ENCODE data around the gene ADGRA1. TPM values are rescaled to one million over a fixed set of nuclear protein-coding genes. Genes with fewer than 3 reads are reported as not detected.

Gene ADGRA1
- total RNA-seq, 1 donor from 2014 or later = 9.1 TPM

DNA sequence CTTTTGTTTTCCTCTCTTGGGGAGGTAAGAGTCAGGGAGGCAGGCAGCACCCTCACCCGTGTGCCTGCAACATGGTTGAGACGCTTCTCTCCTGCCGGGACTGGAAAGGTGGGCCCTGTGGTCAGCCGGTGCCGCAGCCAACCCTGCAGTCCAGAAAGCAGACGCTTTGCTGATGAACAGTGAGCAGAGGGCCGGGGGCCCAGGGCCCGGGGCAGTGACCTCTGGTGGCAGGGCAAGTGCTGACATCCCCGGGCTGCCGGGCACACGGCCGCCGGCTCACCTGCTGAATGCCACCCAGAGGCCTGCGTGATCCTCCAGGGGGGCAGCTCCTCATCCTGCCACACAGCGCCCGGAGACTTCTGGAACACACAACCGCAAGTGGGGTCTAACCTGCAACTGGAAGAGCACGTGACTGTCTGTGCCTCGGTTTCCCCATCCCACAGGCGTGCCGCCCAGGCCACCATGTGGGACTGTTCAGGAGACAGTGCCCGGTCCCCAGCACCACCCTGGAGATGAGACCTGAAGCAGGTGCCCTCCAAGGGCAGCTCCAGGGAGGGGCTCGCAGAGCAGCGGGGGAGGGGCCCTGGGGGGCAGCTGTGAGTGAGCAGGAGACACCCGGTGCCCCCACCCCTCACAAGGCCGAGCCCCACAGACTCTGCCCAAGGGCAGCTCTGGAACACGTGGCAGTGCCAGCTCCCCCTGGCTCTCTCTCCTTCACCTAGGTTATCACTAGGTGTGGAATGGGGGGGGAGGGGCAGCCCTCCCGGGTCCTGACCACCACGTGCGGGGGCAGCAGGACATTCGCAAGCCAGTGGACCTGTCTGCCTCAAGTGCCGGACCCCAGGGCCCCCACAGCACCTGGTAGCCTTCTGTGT lies 2.2 kb upstream of the ADGRA1 start:
- Mint-ChIP-seq H3K27me3 (ENCODE audit: unreplicated experiment) (peaks cover 5% of the 10 kb centered on the region), H3K27ac (ENCODE audit: unreplicated experiment) (no peak overlapping the region), H3K4me3 (ENCODE audit: unreplicated experiment) (no peak overlapping the region), H3K4me1 (ENCODE audit: low read depth, unreplicated experiment) (peaks cover 9% of the 10 kb centered on the region), H3K36me3 (ENCODE audit: unreplicated experiment) (no peaks in the 10 kb centered on the region), H3K9me3 (ENCODE audit: unreplicated experiment) (peaks cover 8% of the 10 kb centered on the region)
- DNase-seq = peak; percentile 13
- TF ChIP-seq, protein P1, sequence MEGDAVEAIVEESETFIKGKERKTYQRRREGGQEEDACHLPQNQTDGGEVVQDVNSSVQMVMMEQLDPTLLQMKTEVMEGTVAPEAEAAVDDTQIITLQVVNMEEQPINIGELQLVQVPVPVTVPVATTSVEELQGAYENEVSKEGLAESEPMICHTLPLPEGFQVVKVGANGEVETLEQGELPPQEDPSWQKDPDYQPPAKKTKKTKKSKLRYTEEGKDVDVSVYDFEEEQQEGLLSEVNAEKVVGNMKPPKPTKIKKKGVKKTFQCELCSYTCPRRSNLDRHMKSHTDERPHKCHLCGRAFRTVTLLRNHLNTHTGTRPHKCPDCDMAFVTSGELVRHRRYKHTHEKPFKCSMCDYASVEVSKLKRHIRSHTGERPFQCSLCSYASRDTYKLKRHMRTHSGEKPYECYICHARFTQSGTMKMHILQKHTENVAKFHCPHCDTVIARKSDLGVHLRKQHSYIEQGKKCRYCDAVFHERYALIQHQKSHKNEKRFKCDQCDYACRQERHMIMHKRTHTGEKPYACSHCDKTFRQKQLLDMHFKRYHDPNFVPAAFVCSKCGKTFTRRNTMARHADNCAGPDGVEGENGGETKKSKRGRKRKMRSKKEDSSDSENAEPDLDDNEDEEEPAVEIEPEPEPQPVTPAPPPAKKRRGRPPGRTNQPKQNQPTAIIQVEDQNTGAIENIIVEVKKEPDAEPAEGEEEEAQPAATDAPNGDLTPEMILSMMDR (IDR thresholded peaks at IDR 0.05; ENCODE audit: partially characterized antibody, unreplicated experiment) = no peak

DNA sequence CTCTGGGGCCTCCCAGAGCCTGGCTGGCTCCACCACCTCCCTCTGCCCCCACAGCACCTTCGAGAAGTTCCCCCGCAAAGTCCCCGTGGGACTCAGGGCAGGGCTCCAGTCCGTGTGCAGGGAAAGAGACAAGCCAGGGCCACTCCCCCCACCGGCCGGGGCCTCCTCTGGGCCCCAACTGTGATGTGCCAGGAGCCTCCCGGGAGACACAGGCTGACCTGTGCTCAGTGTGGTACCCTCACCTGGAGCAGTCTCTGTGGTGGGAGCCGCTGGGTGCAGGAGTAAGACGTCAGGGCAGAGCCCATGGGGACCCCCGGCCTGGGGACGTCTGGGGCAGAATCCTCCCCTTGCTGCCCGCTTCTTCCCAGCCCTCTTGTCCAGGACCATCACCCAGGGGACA lies 1.5 kb upstream of the ADGRA1 start:
- Mint-ChIP-seq H3K4me1 (ENCODE audit: low read depth, unreplicated experiment) (peaks cover 12% of the 10 kb centered on the region), H3K9me3 (ENCODE audit: unreplicated experiment) (peaks cover 7% of the 10 kb centered on the region), H3K27me3 (ENCODE audit: unreplicated experiment) (peaks cover 5% of the 10 kb centered on the region), H3K4me3 (ENCODE audit: unreplicated experiment) (no peak overlapping the region), H3K27ac (ENCODE audit: unreplicated experiment) (no peak overlapping the region), H3K36me3 (ENCODE audit: unreplicated experiment) (no peaks in the 10 kb centered on the region)
- DNase-seq = peak; percentile 17
- TF ChIP-seq, protein P1 (IDR thresholded peaks at IDR 0.05; ENCODE audit: partially characterized antibody, unreplicated experiment) = no peak

DNA sequence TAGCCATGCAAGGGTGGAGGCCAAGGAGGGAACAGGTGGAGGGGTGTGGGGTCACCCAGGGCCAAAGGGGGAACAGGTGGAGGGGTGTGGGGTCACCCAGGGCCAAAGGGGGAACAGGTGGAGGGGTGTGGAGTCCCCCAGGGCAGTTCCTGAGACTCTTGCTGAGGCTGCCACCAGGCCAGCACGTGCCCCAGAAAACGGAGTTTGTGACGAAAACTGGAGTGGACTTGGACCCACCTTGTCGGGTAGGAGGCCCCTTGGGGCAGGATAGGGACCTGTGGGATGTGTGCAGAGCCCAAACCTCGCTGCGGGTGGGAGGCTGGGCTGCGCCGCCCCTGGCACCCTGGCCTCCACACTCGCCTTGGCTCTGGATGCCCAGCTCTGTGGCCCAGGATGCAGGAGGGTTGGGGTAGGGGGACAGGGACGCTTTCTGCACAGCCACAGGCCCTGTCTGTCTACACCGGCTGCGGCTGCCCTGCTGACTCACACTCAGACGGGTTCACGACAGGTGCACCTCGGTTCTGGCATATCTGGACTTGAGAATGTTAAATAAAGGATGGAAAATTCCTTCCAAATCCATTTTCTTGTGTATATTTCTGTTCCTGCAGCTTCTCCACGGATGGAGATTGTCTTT lies 562 bp upstream of the ADGRA1 start:
- H3K4me1 Mint-ChIP-seq (ENCODE audit: low read depth, unreplicated experiment) = peaks cover 13% of the 10 kb centered on the region
- peak; percentile 20 for DNase-seq
- H3K27ac Mint-ChIP-seq (ENCODE audit: unreplicated experiment) = peak overlapping the region; percentile 69
- peaks cover 5% of the 10 kb centered on the region for H3K27me3 Mint-ChIP-seq (ENCODE audit: unreplicated experiment)
- peak overlapping the region; percentile 86 for H3K4me3 Mint-ChIP-seq (ENCODE audit: unreplicated experiment)
- peaks cover 7% of the 10 kb centered on the region for H3K9me3 Mint-ChIP-seq (ENCODE audit: unreplicated experiment)
- H3K36me3 Mint-ChIP-seq (ENCODE audit: unreplicated experiment) = peaks cover 3% of the 10 kb centered on the region
- TF ChIP-seq, protein P1 (IDR thresholded peaks at IDR 0.05; ENCODE audit: partially characterized antibody, unreplicated experiment) = no peak

- Mint-ChIP-seq H3K27me3 (ENCODE audit: unreplicated experiment) (peaks cover 5% of the 10 kb centered on the region), H3K27ac (ENCODE audit: unreplicated experiment) (no peak overlapping the region), H3K4me1 (ENCODE audit: low read depth, unreplicated experiment) (peaks cover 13% of the 10 kb centered on the region), H3K4me3 (ENCODE audit: unreplicated experiment) (peak overlapping the region; percentile 52), H3K36me3 (ENCODE audit: unreplicated experiment) (peaks cover 8% of the 10 kb centered on the region), H3K9me3 (ENCODE audit: unreplicated experiment) (peaks cover 7% of the 10 kb centered on the region)
- TF ChIP-seq, protein P1 (IDR thresholded peaks at IDR 0.05; ENCODE audit: partially characterized antibody, unreplicated experiment) = no peak
- peak; percentile 75 for DNase-seq
Observed at GRCh38 chr10:133088179-133088955, 643 bp downstream of the ADGRA1 start.

All from glutamatergic neuron (in vitro differentiated cells).